ENCODE results near the gene EDN2. TPM values are rescaled to one million over a fixed set of nuclear protein-coding genes. Genes with fewer than 3 reads are reported as not detected.

Gene EDN2
- polyA plus RNA-seq, 2 donors: 6.9 to 32.1 TPM

- H3K4me1 ChIP-seq (ENCODE audit: control insufficient read depth in 2 of 2, insufficient read depth in 2 of 2, low read length in 1 of 2): peaks cover 7 to 27% of the 10 kb centered on the region in 2 donors
- 44 to 66% methylated on average over 23 of the region's 23 CpGs for WGBS, 2 donors
Observed at GRCh38 chr1:41486371-41487125, 2.1 kb upstream of the EDN2 start.

GRCh38 chr1:41486053-41486370, 1.5 kb upstream of the EDN2 start:
- no peak overlapping the region for H3K27ac ChIP-seq (ENCODE audit: low read depth in 2 of 2, low read length in 1 of 2)
- 69 to 75% methylated on average over 4 of the region's 4 CpGs for WGBS, 2 donors
- H3K36me3 ChIP-seq (ENCODE audit: control insufficient read depth in 2 of 2, insufficient read depth in 2 of 2, low read length in 1 of 2): no peaks in the 10 kb centered on the region
- no peak overlapping the region for H3K4me3 ChIP-seq (ENCODE audit: low read depth in 1 of 2, low read length in 2 of 2)
- no peaks in the 10 kb centered on the region for H3K27me3 ChIP-seq (ENCODE audit: control insufficient read depth in 1 of 2, insufficient read depth in 2 of 2, low read length in 2 of 2)
- peaks cover 7 to 27% of the 10 kb centered on the region in 2 donors for H3K4me1 ChIP-seq (ENCODE audit: control insufficient read depth in 2 of 2, insufficient read depth in 2 of 2, low read length in 1 of 2)
- peaks cover 0 to 2% of the 10 kb centered on the region in 2 donors for H3K9me3 ChIP-seq (ENCODE audit: control insufficient read depth in 2 of 2, insufficient read depth in 1 of 2, low read depth in 1 of 2, low read length in 1 of 2)

More at GRCh38 chr1:41486371-41487125, 2.1 kb upstream of the EDN2 start:
- H3K4me3 ChIP-seq (ENCODE audit: low read depth in 1 of 2, low read length in 2 of 2): no peak overlapping the region
- H3K9me3 ChIP-seq (ENCODE audit: control insufficient read depth in 2 of 2, insufficient read depth in 1 of 2, low read depth in 1 of 2, low read length in 1 of 2): peaks cover 0 to 2% of the 10 kb centered on the region in 2 donors
- no peak overlapping the region for H3K27ac ChIP-seq (ENCODE audit: low read depth in 2 of 2, low read length in 1 of 2)
- H3K27me3 ChIP-seq (ENCODE audit: control insufficient read depth in 1 of 2, insufficient read depth in 2 of 2, low read length in 2 of 2): no peaks in the 10 kb centered on the region
- no peaks in the 10 kb centered on the region for H3K36me3 ChIP-seq (ENCODE audit: control insufficient read depth in 2 of 2, insufficient read depth in 2 of 2, low read length in 1 of 2)

GRCh38 chr1:41485605-41486004, 1.1 kb upstream of the EDN2 start:
- no peak overlapping the region for H3K27ac ChIP-seq (ENCODE audit: low read depth in 2 of 2, low read length in 1 of 2)
- H3K27me3 ChIP-seq (ENCODE audit: control insufficient read depth in 1 of 2, insufficient read depth in 2 of 2, low read length in 2 of 2): no peaks in the 10 kb centered on the region
- H3K36me3 ChIP-seq (ENCODE audit: control insufficient read depth in 2 of 2, insufficient read depth in 2 of 2, low read length in 1 of 2): no peaks in the 10 kb centered on the region
- H3K4me1 ChIP-seq (ENCODE audit: control insufficient read depth in 2 of 2, insufficient read depth in 2 of 2, low read length in 1 of 2): peaks cover 7 to 27% of the 10 kb centered on the region in 2 donors
- H3K4me3 ChIP-seq (ENCODE audit: low read depth in 1 of 2, low read length in 2 of 2): no peak overlapping the region
- WGBS, 2 donors: 44 to 48% methylated on average over 5 of the region's 5 CpGs
- H3K9me3 ChIP-seq (ENCODE audit: control insufficient read depth in 2 of 2, insufficient read depth in 1 of 2, low read depth in 1 of 2, low read length in 1 of 2): peaks cover 0 to 2% of the 10 kb centered on the region in 2 donors

- H3K27ac ChIP-seq (ENCODE audit: low read depth in 2 of 2, low read length in 1 of 2): no peak overlapping the region
- H3K4me3 ChIP-seq (ENCODE audit: low read depth in 1 of 2, low read length in 2 of 2): peak overlapping the region in 1 of 2 donors; percentile 43
- peaks cover 8 to 32% of the 10 kb centered on the region in 2 donors for H3K4me1 ChIP-seq (ENCODE audit: control insufficient read depth in 2 of 2, insufficient read depth in 2 of 2, low read length in 1 of 2)
- H3K27me3 ChIP-seq (ENCODE audit: control insufficient read depth in 1 of 2, insufficient read depth in 2 of 2, low read length in 2 of 2): no peaks in the 10 kb centered on the region
- WGBS, 2 donors: 40 to 45% methylated on average over 9 of the region's 9 CpGs
- H3K9me3 ChIP-seq (ENCODE audit: control insufficient read depth in 2 of 2, insufficient read depth in 1 of 2, low read depth in 1 of 2, low read length in 1 of 2): peaks cover 0 to 2% of the 10 kb centered on the region in 2 donors
- H3K36me3 ChIP-seq (ENCODE audit: control insufficient read depth in 2 of 2, insufficient read depth in 2 of 2, low read length in 1 of 2): no peaks in the 10 kb centered on the region
Observed at GRCh38 chr1:41483960-41484401, 502 bp downstream of the EDN2 start.

- Histone ChIP-seq H3K4me1 (ENCODE audit: control insufficient read depth in 2 of 2, insufficient read depth in 2 of 2, low read length in 1 of 2) (peaks cover 9 to 34% of the 10 kb centered on the region in 2 donors), H3K36me3 (ENCODE audit: control insufficient read depth in 2 of 2, insufficient read depth in 2 of 2, low read length in 1 of 2) (no peaks in the 10 kb centered on the region), H3K27me3 (ENCODE audit: control insufficient read depth in 1 of 2, insufficient read depth in 2 of 2, low read length in 2 of 2) (no peaks in the 10 kb centered on the region), H3K4me3 (ENCODE audit: low read depth in 1 of 2, low read length in 2 of 2) (peak overlapping the region in 1 of 2 donors; percentile 43), H3K9me3 (ENCODE audit: control insufficient read depth in 2 of 2, insufficient read depth in 1 of 2, low read depth in 1 of 2, low read length in 1 of 2) (peaks cover 0 to 2% of the 10 kb centered on the region in 2 donors), H3K27ac (ENCODE audit: low read depth in 2 of 2, low read length in 1 of 2) (peak overlapping the region in 1 of 2 donors; percentile 42)
- 45 to 61% methylated on average over 21 of the region's 21 CpGs for WGBS, 2 donors
Observed at GRCh38 chr1:41483001-41483850, 1.3 kb downstream of the EDN2 start.

- Histone ChIP-seq H3K9me3 (ENCODE audit: control insufficient read depth in 2 of 2, insufficient read depth in 1 of 2, low read depth in 1 of 2, low read length in 1 of 2) (peaks cover 0 to 2% of the 10 kb centered on the region in 2 donors), H3K4me1 (ENCODE audit: control insufficient read depth in 2 of 2, insufficient read depth in 2 of 2, low read length in 1 of 2) (peaks cover 9 to 34% of the 10 kb centered on the region in 2 donors), H3K36me3 (ENCODE audit: control insufficient read depth in 2 of 2, insufficient read depth in 2 of 2, low read length in 1 of 2) (no peaks in the 10 kb centered on the region), H3K27ac (ENCODE audit: low read depth in 2 of 2, low read length in 1 of 2) (peak overlapping the region in 1 of 2 donors; percentile 42), H3K27me3 (ENCODE audit: control insufficient read depth in 1 of 2, insufficient read depth in 2 of 2, low read length in 2 of 2) (no peaks in the 10 kb centered on the region), H3K4me3 (ENCODE audit: low read depth in 1 of 2, low read length in 2 of 2) (no peak overlapping the region)
- WGBS, 2 donors: 42 to 47% methylated on average over 18 of the region's 18 CpGs
Observed at GRCh38 chr1:41482001-41482765, 2.3 kb downstream of the EDN2 start.

GRCh38 chr1:41481109-41481775, 3.2 kb downstream of the EDN2 start:
- Histone ChIP-seq H3K27ac (ENCODE audit: low read depth in 2 of 2, low read length in 1 of 2) (no peak overlapping the region), H3K36me3 (ENCODE audit: control insufficient read depth in 2 of 2, insufficient read depth in 2 of 2, low read length in 1 of 2) (no peaks in the 10 kb centered on the region), H3K27me3 (ENCODE audit: control insufficient read depth in 1 of 2, insufficient read depth in 2 of 2, low read length in 2 of 2) (no peaks in the 10 kb centered on the region), H3K4me1 (ENCODE audit: control insufficient read depth in 2 of 2, insufficient read depth in 2 of 2, low read length in 1 of 2) (peaks cover 9 to 42% of the 10 kb centered on the region in 2 donors), H3K4me3 (ENCODE audit: low read depth in 1 of 2, low read length in 2 of 2) (no peak overlapping the region), H3K9me3 (ENCODE audit: control insufficient read depth in 2 of 2, insufficient read depth in 1 of 2, low read depth in 1 of 2, low read length in 1 of 2) (peaks cover 0 to 2% of the 10 kb centered on the region in 2 donors)
- WGBS, 2 donors: 79 to 83% methylated on average over 15 of the region's 15 CpGs

- no peak overlapping the region for H3K27ac ChIP-seq (ENCODE audit: low read depth in 2 of 2, low read length in 1 of 2)
- H3K27me3 ChIP-seq (ENCODE audit: control insufficient read depth in 1 of 2, insufficient read depth in 2 of 2, low read length in 2 of 2): no peaks in the 10 kb centered on the region
- 90 to 91% methylated on average over 10 of the region's 10 CpGs for WGBS, 2 donors
Observed at GRCh38 chr1:41480204-41481108, 4.0 kb downstream of the EDN2 start.

More at GRCh38 chr1:41480204-41481108, 4.0 kb downstream of the EDN2 start:
- no peak overlapping the region for H3K4me3 ChIP-seq (ENCODE audit: low read depth in 1 of 2, low read length in 2 of 2)
- H3K4me1 ChIP-seq (ENCODE audit: control insufficient read depth in 2 of 2, insufficient read depth in 2 of 2, low read length in 1 of 2): peaks cover 11 to 43% of the 10 kb centered on the region in 2 donors
- H3K9me3 ChIP-seq (ENCODE audit: control insufficient read depth in 2 of 2, insufficient read depth in 1 of 2, low read depth in 1 of 2, low read length in 1 of 2): peaks cover 0 to 2% of the 10 kb centered on the region in 2 donors
- H3K36me3 ChIP-seq (ENCODE audit: control insufficient read depth in 2 of 2, insufficient read depth in 2 of 2, low read length in 1 of 2): no peaks in the 10 kb centered on the region
